Stimulated activated CD8-positive, alpha-beta memory T cell treated with anti-CD3 and anti-CD28 coated beads, Interleukin-4, amount 100 ng/mL, for 4 hours (primary cell): ENCODE data around the gene PRKCB.

ENCODE experiments used
- DNase-seq, 2 donors: peaks; one replicate each; pipeline ENCODE4 v3.0.0-alpha.2; 2020; ENCODE audit warnings: low read depth in 2 of 2, low spot score in 1 of 2

Gene PRKCB

GRCh38 chr16:23934610-23935236 is 98.9 kb downstream of the PRKCB start:
- no peak for DNase-seq

- DNase-seq = no peak
These were observed 104.3 kb downstream of the PRKCB start for GRCh38 chr16:23940111-23940510.

GRCh38 chr16:23941025-23941424 is 105.2 kb downstream of the PRKCB start:
- DNase-seq = no peak

- DNase-seq = no peak
These were observed 106.3 kb downstream of the PRKCB start for GRCh38 chr16:23941963-23942564.

- DNase-seq = no peak
These were observed 107.8 kb downstream of the PRKCB start for GRCh38 chr16:23943604-23944003.

GRCh38 chr16:23944381-23944780 is 108.6 kb downstream of the PRKCB start:
- no peak for DNase-seq

- DNase-seq = no peak
These were observed 109.5 kb downstream of the PRKCB start for GRCh38 chr16:23945243-23945642.

- DNase-seq = no peak
These were observed 112.1 kb downstream of the PRKCB start for GRCh38 chr16:23947838-23948237.

- peak; percentile 22 to 36 for DNase-seq
These were observed 113.2 kb downstream of the PRKCB start for GRCh38 chr16:23948949-23949411.

GRCh38 chr16:23949630-23950290 is 114.0 kb downstream of the PRKCB start:
- peak in 1 of 2 donors; percentile 36 for DNase-seq

GRCh38 chr16:23950291-23950894 is 114.6 kb downstream of the PRKCB start:
- DNase-seq = no peak

- no peak for DNase-seq
These were observed 115.1 kb downstream of the PRKCB start for GRCh38 chr16:23950898-23951297.

GRCh38 chr16:23952128-23952970 is 116.6 kb downstream of the PRKCB start:
- DNase-seq = peak; percentile 15 to 47

GRCh38 chr16:23952971-23953300 is 117.2 kb downstream of the PRKCB start:
- no peak for DNase-seq

GRCh38 chr16:23953476-23953875 is 117.7 kb downstream of the PRKCB start:
- DNase-seq = no peak

GRCh38 chr16:23955088-23955487 is 119.3 kb downstream of the PRKCB start:
- DNase-seq = no peak

- DNase-seq = no peak
These were observed 121.5 kb downstream of the PRKCB start for GRCh38 chr16:23957287-23957686.

- DNase-seq = no peak
These were observed 123.4 kb downstream of the PRKCB start for GRCh38 chr16:23959072-23959751.

GRCh38 chr16:23959752-23960072 is 123.9 kb downstream of the PRKCB start:
- DNase-seq = no peak

- DNase-seq = no peak
These were observed 124.5 kb downstream of the PRKCB start for GRCh38 chr16:23960081-23960885.
